Caco-2 (cell line): ENCODE data around the gene SBF1. TPM values are rescaled to one million over a fixed set of nuclear protein-coding genes. Genes with fewer than 3 reads are reported as not detected.
A peak's percentile ranks its signal among the peaks of the same experiment; 100 is the strongest.

ENCODE experiments used
- BruUV-seq: library from RNA; stranded (reverse); fragments of 400-500 nt; replicated peaks from 2 replicates; lab custom pipeline; 2021; lab: Mats Ljungman, UMichigan
- CTCF ChIA-PET: fragments of 300-600 bp; sonication (Branson Sonifier 250); formaldehyde crosslinking; loops from one replicate; lab custom pipeline; 2022; ENCODE audit warnings: antibody characterized with exemption; lab: Charles Lee
- POLR2A ChIA-PET: fragments of 300-600 bp; sonication (Branson Sonifier 250); formaldehyde crosslinking; loops from one replicate; lab custom pipeline; 2022; ENCODE audit warnings: antibody characterized with exemption; lab: Charles Lee
- DNase-seq, 2 experiments: peaks; one replicate each; pipeline versions ENCODE4 v3.0.0 to v3.0.0-alpha.2; 2020 to 2022
- H3K27me3 ChIP-seq: replicated peaks from 2 replicates; pipeline ENCODE4 v1.6.0; 2011; ENCODE audit warnings: low read length; ENCODE audit not compliant: control insufficient read depth, insufficient read depth
- H3K36me3 ChIP-seq: 2 replicates; pipeline ENCODE4 v1.5.1; 2011; ENCODE audit warnings: low read length; ENCODE audit not compliant: control insufficient read depth, insufficient read depth
- H3K4me1 ChIP-seq: fragments of 250-450 bp; sonication (Bioruptor Pico); 2 replicates; pipeline ENCODE4 v1.5.1; 2020; ENCODE audit warnings: mild to moderate bottlenecking
- H3K4me3 ChIP-seq: 2 replicates; pipeline ENCODE4 v1.5.1; 2011; ENCODE audit warnings: low read depth, mild to moderate bottlenecking, control low read depth, low read length
- H3K9me3 ChIP-seq: fragments of 250-450 bp; sonication (Bioruptor Pico); 2 replicates; pipeline ENCODE4 v1.5.1; 2020; ENCODE audit warnings: mild to moderate bottlenecking, moderate library complexity
- H3K27ac Mint-ChIP-seq: one replicate; pipeline ENCODE4 v1.8.0; 2022; ENCODE audit warnings: mixed read lengths; ENCODE audit not compliant: unreplicated experiment
- H3K27me3 Mint-ChIP-seq: one replicate; pipeline ENCODE4 v1.8.0; 2022; ENCODE audit warnings: mixed read lengths; ENCODE audit not compliant: insufficient read depth, unreplicated experiment
- H3K36me3 Mint-ChIP-seq: one replicate; pipeline ENCODE4 v1.8.0; 2022; ENCODE audit warnings: mild to moderate bottlenecking, mixed read lengths; ENCODE audit not compliant: insufficient read depth, unreplicated experiment
- H3K4me1 Mint-ChIP-seq: one replicate; pipeline ENCODE4 v1.8.0; 2022; ENCODE audit warnings: low read depth, mixed read lengths; ENCODE audit not compliant: unreplicated experiment
- H3K4me3 Mint-ChIP-seq: one replicate; pipeline ENCODE4 v1.8.0; 2022; ENCODE audit warnings: mild to moderate bottlenecking, moderate library complexity, mixed read lengths; ENCODE audit not compliant: unreplicated experiment
- H3K9me3 Mint-ChIP-seq: one replicate; pipeline ENCODE4 v1.8.0; 2022; ENCODE audit warnings: mixed read lengths; ENCODE audit not compliant: unreplicated experiment
- intact Hi-C: fragments of 100-400 bp; cut with micrococcal nuclease; formaldehyde crosslinking; loops from one replicate; pipeline ENCODE4 v1.10.0; 2022; ENCODE audit not compliant: unreplicated experiment
- total RNA-seq: library from RNA; stranded (reverse); gene quantifications from 2 replicates; pipeline ENCODE4 v1.2.3, GENCODE V29; 2022
- TF ChIP-seq, protein P1 (sequence below), 2 experiments: fragments of 200-600 bp in 1 of 2; IDR thresholded peaks; 1 replicate in 1 of 2; 2 replicates in 1 of 2; pipeline versions ENCODE4 v1.5.1 to v1.8.0; 2011 to 2022; ENCODE audit warnings: antibody characterized with exemption in 1 of 2, control low read depth in 1 of 2, inconsistent platforms in 1 of 2, low read depth in 1 of 2, low read length in 1 of 2, mild to moderate bottlenecking in 1 of 2, moderate library complexity in 1 of 2; ENCODE audit not compliant: insufficient read depth in 1 of 2, severe bottlenecking in 1 of 2, unreplicated experiment in 1 of 2

Gene SBF1
- total RNA-seq, 1 experiment from 2014 or later: 82.8 TPM

DNA sequence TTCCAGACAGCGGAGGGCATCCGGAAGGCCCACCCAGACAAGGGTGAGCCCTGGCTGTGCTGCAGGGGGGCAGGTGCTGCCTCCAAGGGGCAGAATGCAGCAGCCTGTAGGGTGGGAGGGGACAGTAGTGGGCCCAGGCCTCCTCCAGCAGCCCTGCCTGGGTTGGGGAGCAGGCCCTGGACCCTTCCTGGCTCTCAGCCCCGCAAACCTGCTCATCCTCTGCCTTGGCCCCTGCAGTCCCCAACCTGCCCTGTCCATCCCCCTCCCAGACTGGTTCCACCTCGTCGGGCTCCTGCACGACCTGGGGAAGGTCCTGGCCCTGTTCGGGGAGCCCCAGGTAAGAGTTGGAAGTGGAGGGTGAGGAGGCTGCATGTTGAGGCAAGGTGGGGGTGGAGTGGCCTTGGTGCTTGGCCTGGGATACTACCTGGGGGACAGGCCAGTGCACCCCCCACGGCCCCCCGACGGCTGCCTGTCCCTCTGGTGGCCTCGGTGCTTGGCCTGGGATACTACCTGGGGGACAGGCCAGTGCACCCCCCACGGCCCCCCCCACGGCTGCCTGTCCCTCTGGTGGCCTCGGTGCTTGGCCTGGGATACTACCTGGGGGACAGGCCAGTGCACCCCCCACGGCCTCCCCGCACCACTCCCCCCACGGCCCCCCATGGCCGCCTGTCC, 13.3 kb upstream of the SBF1 start:
- intact Hi-C loops: no loop called here
- Histone ChIP-seq H3K27me3 (no peaks in the 10 kb centered on the region), H3K4me3 (no peak overlapping the region), H3K4me1 (peaks cover 9% of the 10 kb centered on the region), H3K36me3 (no peaks in the 10 kb centered on the region), H3K9me3 (no peaks in the 10 kb centered on the region)
- BruUV-seq: no TSS peak
- Mint-ChIP-seq H3K36me3 (peaks cover 22% of the 10 kb centered on the region), H3K4me1 (peaks cover 14% of the 10 kb centered on the region), H3K27ac (no peak overlapping the region), H3K9me3 (no peaks in the 10 kb centered on the region), H3K4me3 (no peak overlapping the region), H3K27me3 (no peaks in the 10 kb centered on the region)
- ChIA-PET CTCF (no interaction called here), POLR2A (no interaction called here)
- DNase-seq: peak in 1 of 2 experiments; percentile 27
- TF ChIP-seq, protein P1, sequence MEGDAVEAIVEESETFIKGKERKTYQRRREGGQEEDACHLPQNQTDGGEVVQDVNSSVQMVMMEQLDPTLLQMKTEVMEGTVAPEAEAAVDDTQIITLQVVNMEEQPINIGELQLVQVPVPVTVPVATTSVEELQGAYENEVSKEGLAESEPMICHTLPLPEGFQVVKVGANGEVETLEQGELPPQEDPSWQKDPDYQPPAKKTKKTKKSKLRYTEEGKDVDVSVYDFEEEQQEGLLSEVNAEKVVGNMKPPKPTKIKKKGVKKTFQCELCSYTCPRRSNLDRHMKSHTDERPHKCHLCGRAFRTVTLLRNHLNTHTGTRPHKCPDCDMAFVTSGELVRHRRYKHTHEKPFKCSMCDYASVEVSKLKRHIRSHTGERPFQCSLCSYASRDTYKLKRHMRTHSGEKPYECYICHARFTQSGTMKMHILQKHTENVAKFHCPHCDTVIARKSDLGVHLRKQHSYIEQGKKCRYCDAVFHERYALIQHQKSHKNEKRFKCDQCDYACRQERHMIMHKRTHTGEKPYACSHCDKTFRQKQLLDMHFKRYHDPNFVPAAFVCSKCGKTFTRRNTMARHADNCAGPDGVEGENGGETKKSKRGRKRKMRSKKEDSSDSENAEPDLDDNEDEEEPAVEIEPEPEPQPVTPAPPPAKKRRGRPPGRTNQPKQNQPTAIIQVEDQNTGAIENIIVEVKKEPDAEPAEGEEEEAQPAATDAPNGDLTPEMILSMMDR (IDR thresholded peaks at IDR 0.05; ENCODE audit: insufficient read depth in 1 of 2, low read depth in 1 of 2, low read length in 1 of 2, severe bottlenecking in 1 of 2, unreplicated experiment in 1 of 2): no peak

DNA sequence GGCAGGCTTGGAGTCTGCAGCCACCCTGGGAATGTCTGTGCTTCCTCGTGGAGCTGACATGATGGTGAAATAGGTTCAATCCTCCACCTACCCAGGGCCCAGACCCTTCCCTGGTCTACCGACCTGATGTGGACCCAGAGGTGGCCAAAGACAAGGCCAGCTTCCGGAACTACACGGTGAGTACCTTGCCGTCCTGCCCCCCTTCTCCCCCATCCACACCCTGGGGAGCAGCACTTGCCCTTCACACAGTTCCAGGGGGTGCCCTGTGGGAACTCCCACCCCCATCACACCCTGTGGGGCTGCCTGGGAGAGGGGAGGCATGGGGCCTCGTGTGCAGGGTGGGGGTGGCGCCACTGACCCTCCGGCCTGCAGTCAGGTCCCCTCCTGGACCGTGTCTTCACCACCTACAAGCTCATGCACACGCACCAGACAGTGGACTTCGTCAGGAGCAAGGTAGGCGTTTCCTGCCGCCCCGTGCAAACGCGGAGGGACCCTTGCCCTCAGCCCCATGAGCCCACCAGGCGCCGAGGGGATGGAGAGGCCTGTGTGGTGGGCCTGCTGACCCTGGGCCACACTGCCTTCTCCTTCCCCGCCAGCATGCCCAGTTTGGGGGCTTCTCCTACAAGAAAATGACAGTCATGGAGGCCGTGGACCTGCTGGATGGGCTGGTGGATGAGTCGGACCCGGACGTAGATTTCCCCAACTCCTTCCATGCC, 12.6 kb upstream of the SBF1 start:
- Mint-ChIP-seq H3K27me3 (no peaks in the 10 kb centered on the region), H3K36me3 (peaks cover 22% of the 10 kb centered on the region), H3K9me3 (no peaks in the 10 kb centered on the region), H3K27ac (no peak overlapping the region), H3K4me3 (no peak overlapping the region), H3K4me1 (peaks cover 14% of the 10 kb centered on the region)
- Histone ChIP-seq H3K4me3 (no peak overlapping the region), H3K27me3 (no peaks in the 10 kb centered on the region), H3K36me3 (no peaks in the 10 kb centered on the region), H3K9me3 (no peaks in the 10 kb centered on the region), H3K4me1 (peaks cover 9% of the 10 kb centered on the region)
- intact Hi-C loops: no loop called here
- POLR2A ChIA-PET: no interaction called here
- TF ChIP-seq, protein P1 (IDR thresholded peaks at IDR 0.05; ENCODE audit: insufficient read depth in 1 of 2, low read depth in 1 of 2, low read length in 1 of 2, severe bottlenecking in 1 of 2, unreplicated experiment in 1 of 2): no peak
- no TSS peak for BruUV-seq
- CTCF ChIA-PET: no interaction called here
- no peak for DNase-seq

DNA sequence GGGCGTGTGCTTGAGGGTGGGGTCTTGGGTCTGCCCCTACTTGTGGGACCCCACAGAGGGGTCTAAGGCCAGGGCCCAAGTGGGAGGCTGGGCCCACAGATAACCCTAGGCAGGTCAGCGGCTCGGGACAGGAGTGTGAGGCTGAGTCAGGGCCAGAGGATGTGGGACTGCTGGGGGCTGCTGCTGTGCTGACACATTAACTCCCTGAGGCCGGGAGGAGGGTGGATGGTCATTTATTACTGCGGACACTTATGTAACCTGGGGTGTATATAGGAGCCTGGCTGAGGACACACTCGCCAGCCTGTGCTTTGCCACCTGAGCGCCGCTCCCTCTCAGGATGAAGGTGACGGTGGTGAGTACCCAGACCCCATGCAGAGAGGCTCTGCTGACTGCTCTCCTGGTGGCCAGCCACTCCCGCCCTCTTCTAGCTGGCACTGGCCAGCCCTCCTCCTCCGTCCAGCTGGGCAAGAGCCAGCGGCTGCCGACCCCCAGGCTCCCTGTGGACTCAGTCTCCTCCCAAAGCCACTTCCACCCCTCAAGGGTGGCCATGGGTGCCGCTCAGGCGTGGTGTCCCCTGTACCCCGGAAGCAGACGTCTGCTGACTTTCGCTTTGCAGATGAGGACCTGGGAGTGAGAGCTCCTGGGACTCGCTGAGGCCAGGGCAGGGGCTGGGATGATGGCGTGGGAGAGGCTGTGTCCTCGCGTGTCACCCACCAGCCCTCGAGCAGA, 11.9 kb upstream of the SBF1 start, which contains the start of gene MIOX:
Gene MIOX, plus strand, starts transcription at position 299 of the 729 bp plus-strand sequence. Its CDS starts 39 bp downstream, at position 338.
- Mint-ChIP-seq H3K27me3 (no peaks in the 10 kb centered on the region), H3K4me1 (peaks cover 14% of the 10 kb centered on the region), H3K4me3 (no peak within 1 kb of the TSS), H3K36me3 (peaks cover 22% of the 10 kb centered on the region), H3K9me3 (no peaks in the 10 kb centered on the region), H3K27ac (peak within 1 kb of the TSS; percentile 66)
- no TSS peak for BruUV-seq
- H3K4me1 ChIP-seq: peaks cover 15% of the 10 kb centered on the region
- H3K27me3 ChIP-seq: no peaks in the 10 kb centered on the region
- DNase-seq: no peak
- intact Hi-C loops: no loop called here
- TF ChIP-seq, protein P1 (IDR thresholded peaks at IDR 0.05; ENCODE audit: insufficient read depth in 1 of 2, low read depth in 1 of 2, low read length in 1 of 2, severe bottlenecking in 1 of 2, unreplicated experiment in 1 of 2): no peak
- POLR2A ChIA-PET: interaction anchor here (0.7 kb wide), 1 partner anchor 21 kb away, joined by 3 read pairs; the partner anchor contains the start of genes LMF2 and NCAPH2
- H3K36me3 ChIP-seq: no peaks in the 10 kb centered on the region
- CTCF ChIA-PET: no interaction called here
- no peaks in the 10 kb centered on the region for H3K9me3 ChIP-seq
- no peak within 1 kb of the TSS for H3K4me3 ChIP-seq
